H7 (cell line): ENCODE results near the gene NPHP4. TPM values are rescaled to one million over a fixed set of nuclear protein-coding genes. Genes with fewer than 3 reads are reported as not detected.
A peak's percentile ranks its signal among the peaks of the same experiment; 100 is the strongest.

Experiments used
- DNase-seq: peaks from one replicate; pipeline ENCODE4 v3.0.0; 2012
- H3K27me3 ChIP-seq: 2 replicates; pipeline ENCODE4 v1.6.0; 2011; ENCODE audit warnings: mild to moderate bottlenecking, low read length; ENCODE audit not compliant: control insufficient read depth, insufficient read depth
- H3K36me3 ChIP-seq: replicated peaks from 2 replicates; pipeline ENCODE4 v1.5.1; 2011; ENCODE audit warnings: low read length; ENCODE audit not compliant: control insufficient read depth, insufficient read depth
- H3K4me3 ChIP-seq: 2 replicates; pipeline ENCODE4 v1.5.1; 2011; ENCODE audit warnings: low read depth, mild to moderate bottlenecking, control low read depth, low read length, moderate library complexity; ENCODE audit not compliant: insufficient read depth
- total RNA-seq: library from RNA; depleted of rRNA; stranded (reverse); fragments of >200 nt; shearing (Covaris generic); gene quantifications from 2 replicates; pipeline ENCODE4 v1.2.3, GENCODE V29; 2014

The NPHP4 gene
- total RNA-seq, 1 experiment from 2014 or later: 22.1 TPM

GRCh38 chr1:5840551-5841001 lies 151.6 kb downstream of the NPHP4 start:
- no peak for DNase-seq
- no peak overlapping the region for H3K4me3 ChIP-seq

GRCh38 chr1:5839881-5840550 lies 152.2 kb downstream of the NPHP4 start:
- Histone ChIP-seq H3K4me3 (no peak overlapping the region), H3K27me3 (no peaks in the 10 kb centered on the region), H3K36me3 (no peaks in the 10 kb centered on the region)
- no peak for DNase-seq

More at GRCh38 chr1:5840551-5841001, 151.6 kb downstream of the NPHP4 start:
- H3K36me3 ChIP-seq: no peaks in the 10 kb centered on the region
- H3K27me3 ChIP-seq: no peaks in the 10 kb centered on the region

DNA sequence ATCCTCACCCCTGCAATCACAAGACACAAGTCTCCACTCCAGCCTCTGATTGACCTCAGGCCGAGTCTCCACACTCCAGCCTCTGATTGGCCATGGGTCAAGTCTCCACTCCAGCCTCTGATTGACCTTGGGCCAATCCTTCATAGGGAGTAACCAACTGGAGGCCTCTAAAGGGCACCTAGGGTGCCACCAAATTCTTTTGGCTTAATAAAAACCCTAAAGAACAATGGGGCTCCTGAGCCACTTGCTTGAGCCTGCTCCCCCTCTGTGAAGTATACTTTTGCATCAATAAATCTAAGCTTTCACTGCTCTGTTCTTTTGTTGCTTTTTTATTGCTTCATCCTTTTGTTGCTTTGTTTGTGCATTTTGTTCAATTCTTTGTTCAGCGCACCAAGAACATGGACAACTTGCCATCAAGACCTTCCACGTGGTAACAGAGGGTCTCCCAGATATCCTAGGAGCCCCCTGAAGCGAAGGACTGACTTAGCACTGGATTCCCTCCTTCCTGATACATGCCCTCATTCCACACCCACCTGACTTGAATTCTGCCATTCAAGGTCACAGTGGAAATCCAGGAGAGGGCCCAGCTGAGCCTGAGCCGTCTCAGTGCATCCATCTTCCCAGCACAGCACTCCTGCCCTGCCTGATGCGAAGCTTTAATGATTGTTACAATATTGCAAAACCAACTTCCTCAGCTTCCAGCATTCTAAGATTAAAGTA lies 152.9 kb downstream of the NPHP4 start:
- H3K4me3 ChIP-seq: no peak overlapping the region
- H3K36me3 ChIP-seq: no peaks in the 10 kb centered on the region
- no peak for DNase-seq
- H3K27me3 ChIP-seq: no peaks in the 10 kb centered on the region

- no peak overlapping the region for H3K4me3 ChIP-seq
- no peaks in the 10 kb centered on the region for H3K36me3 ChIP-seq
- DNase-seq: no peak
- H3K27me3 ChIP-seq: no peaks in the 10 kb centered on the region
Observed at GRCh38 chr1:5837976-5838653, 154.1 kb downstream of the NPHP4 start.

- DNase-seq: peak; percentile 73
- Histone ChIP-seq H3K36me3 (no peaks in the 10 kb centered on the region), H3K27me3 (no peaks in the 10 kb centered on the region), H3K4me3 (no peak overlapping the region)
Observed at GRCh38 chr1:5836776-5837440, 155.3 kb downstream of the NPHP4 start.

DNA sequence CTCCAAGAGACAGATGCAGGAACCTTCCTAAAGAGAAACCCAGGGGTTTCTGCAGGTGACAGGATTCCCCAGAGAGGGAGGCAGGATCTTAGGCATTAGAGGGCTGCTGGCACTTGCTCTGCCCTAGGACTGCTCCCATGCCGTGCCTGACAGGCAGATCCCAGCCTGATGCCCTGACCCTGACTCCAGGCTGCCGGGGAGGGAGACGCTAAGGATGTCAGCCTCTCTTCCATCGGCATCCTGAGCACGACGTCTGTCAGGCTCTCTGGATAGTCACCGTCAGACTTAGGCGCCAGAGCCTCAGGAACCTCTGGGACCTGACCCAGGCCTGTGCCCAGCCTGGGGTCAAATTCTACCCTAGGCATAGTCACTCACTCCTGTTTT lies 157.1 kb downstream of the NPHP4 start:
- no peak for DNase-seq
- peaks cover 4% of the 10 kb centered on the region for H3K27me3 ChIP-seq

GRCh38 chr1:5834477-5835178 lies 157.6 kb downstream of the NPHP4 start:
- Histone ChIP-seq H3K27me3 (peaks cover 4% of the 10 kb centered on the region), H3K4me3 (no peak overlapping the region), H3K36me3 (no peaks in the 10 kb centered on the region)
- peak; percentile 57 for DNase-seq

More for the DNA sequence above, 157.1 kb downstream of the NPHP4 start:
- Histone ChIP-seq H3K36me3 (no peaks in the 10 kb centered on the region), H3K4me3 (no peak overlapping the region)

GRCh38 chr1:5833911-5834310 lies 158.3 kb downstream of the NPHP4 start:
- Histone ChIP-seq H3K4me3 (no peak overlapping the region), H3K36me3 (no peaks in the 10 kb centered on the region), H3K27me3 (peaks cover 4% of the 10 kb centered on the region)
- DNase-seq: no peak

DNA sequence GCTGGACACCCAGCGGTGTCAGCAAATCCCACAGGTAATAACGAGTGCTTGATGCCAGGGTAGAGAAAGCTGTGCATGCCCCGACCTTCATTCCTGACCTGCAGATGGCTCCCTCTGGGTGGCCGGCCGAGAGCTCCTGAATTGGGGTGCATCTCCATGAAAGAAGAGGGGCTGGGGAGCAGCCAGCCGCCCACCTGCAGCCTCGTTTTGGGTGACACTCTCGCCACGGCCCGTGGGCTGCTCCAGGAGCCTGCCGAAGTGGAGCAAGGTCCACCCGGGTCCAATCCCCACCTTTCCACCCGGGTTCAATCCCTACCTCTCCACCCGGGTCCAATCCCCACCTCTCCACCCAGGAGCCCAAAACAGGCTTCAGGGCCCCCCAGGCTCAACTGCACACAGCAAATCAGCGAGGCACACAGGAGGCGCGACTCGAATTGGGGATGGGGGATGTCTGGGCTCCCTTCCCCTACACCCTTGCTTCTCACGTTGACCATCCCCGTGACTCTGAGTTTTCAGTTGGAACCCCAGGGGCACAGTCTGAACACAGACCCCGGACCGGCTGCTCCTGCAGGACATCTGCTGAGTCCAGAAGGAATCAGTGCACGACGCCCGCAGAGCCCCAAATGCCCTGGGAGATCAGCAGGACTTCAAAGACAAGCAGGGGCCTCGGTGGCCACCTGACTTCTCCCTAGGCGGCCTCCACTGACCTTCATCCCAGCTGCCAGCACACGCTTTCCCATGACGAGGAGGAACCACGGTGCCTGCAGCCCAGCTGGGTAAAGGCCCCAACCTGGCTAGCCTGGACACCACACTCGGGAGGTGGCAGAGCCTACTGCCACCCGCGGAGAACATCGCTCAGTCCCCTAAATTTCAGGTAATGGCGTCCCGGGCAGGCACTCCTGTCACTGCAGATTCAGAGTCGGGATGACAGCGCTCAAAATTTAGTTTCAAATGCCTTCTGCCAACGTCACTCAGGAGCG lies 159.0 kb downstream of the NPHP4 start:
- DNase-seq: peak; percentile 57

GRCh38 chr1:5831600-5832335 lies 160.5 kb downstream of the NPHP4 start:
- Histone ChIP-seq H3K27me3 (peaks cover 4% of the 10 kb centered on the region), H3K4me3 (no peak overlapping the region), H3K36me3 (no peaks in the 10 kb centered on the region)
- peak; percentile 90 for DNase-seq

More for the DNA sequence above, 159.0 kb downstream of the NPHP4 start:
- Histone ChIP-seq H3K27me3 (peaks cover 4% of the 10 kb centered on the region), H3K4me3 (no peak overlapping the region), H3K36me3 (no peaks in the 10 kb centered on the region)

GRCh38 chr1:5830771-5831599 lies 161.2 kb downstream of the NPHP4 start:
- DNase-seq: peak; percentile 97
- Histone ChIP-seq H3K27me3 (peaks cover 4% of the 10 kb centered on the region), H3K36me3 (no peaks in the 10 kb centered on the region), H3K4me3 (no peak overlapping the region)

DNA sequence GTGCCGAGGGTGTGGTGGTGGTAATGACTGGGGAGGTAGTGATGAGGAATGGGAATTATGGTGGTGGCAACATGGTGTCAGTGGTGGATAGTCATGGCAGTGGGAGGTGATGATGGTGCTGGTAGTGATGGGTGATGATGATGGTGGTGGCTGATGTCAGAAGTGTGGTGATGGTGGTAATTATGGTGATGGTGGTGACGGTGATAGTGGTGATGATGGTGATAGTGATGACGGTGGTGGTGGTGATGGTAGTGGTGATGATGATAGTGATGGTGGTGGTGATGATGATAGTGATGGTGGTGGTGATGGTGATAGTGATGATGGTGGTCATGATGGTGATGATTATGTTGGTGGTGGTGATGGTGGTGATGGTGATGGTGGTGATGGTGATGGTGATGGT lies 162.8 kb downstream of the NPHP4 start:
- Histone ChIP-seq H3K27me3 (peaks cover 4% of the 10 kb centered on the region), H3K36me3 (no peaks in the 10 kb centered on the region)
- no peak for DNase-seq

More for the DNA sequence above, 162.8 kb downstream of the NPHP4 start:
- no peak overlapping the region for H3K4me3 ChIP-seq
